SK-N-MC (cell line): Measurements from ENCODE around the gene THOC6.

Experiments
- EZH2 ChIP-seq: fragments of 200-600 bp; sonication (generic); IDR thresholded peaks from one replicate; pipeline ENCODE4 v1.6.1; 2017; ENCODE audit warnings: antibody characterized with exemption
- FOXP2 ChIP-seq: optimal IDR thresholded peaks from 2 replicates; pipeline ENCODE3; 2011; ENCODE audit warnings: mild to moderate bottlenecking, moderate library complexity; ENCODE audit not compliant: insufficient read depth; ENCODE audit errors: extremely low read length, control extremely low read depth
- POLR2AphosphoS5 ChIP-seq: IDR thresholded peaks from 2 replicates; pipeline ENCODE4 v1.6.1; 2012; ENCODE audit warnings: mild to moderate bottlenecking, low read depth, low read length, borderline replicate concordance

- TF ChIP-seq EZH2 (no peak), POLR2AphosphoS5 (no peak), FOXP2 (no peak)
Observed at GRCh38 chr16:2983706-2984136, 40.1 kb upstream of the THOC6 start.
